Measurements from ENCODE around the gene PTPRS.
"Not testable (repeated sequence)": the region's sequence is repeated elsewhere in the genome, so short reads cannot be mapped to it uniquely, and the experiment has no call there.

PTPRS gene

DNA sequence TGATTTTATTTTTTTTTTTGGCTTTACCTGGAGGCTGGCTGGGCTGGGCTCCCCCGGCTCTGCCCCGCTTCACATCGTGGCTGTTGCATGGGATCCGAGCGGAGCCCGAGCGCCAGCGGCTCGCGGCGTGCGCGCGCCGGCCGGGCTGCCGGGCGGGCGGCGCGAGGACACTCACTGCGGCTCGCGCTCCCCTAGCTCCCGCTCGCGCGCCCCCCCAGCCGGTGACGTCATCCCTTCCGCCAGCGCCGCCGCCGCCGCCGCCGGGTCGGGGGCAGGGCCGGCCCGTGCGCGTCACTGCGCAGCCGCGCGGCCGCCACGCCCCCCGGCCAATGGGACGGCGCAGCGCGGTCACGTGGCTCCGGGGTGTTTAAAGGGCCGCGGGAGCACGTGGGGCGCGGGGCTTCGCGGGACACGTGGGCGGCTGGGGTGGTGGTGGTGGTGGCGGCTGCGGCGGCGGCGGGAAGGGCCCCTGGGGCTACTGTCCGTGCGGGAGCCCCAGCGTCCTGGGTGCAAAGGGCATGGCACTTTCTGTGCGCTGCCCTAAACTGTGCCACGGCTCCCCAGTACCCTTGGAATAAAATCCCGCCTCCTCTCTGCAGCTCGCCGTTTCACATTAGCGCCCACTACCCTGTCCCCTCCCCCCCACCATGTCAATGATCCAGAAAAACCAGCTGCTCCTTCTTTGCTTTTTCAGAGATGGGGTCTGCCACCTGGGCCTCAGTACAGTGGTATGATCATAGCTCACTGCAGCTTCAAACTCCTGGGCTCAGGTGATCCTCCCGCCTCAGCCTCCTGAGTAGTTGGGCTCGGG, at the start of gene PTPRS:
Gene PTPRS, minus strand, starts transcription at position 176 of the 811 bp plus-strand sequence. CDS start 54,672 bp downstream, outside the sequence.
- DNase-seq (ENCODE audit: insufficient read length, low spot score): peak; percentile 77
- no peak for FAIRE-seq

- DNase-seq (ENCODE audit: insufficient read length, low spot score): no peak
- no peak for FAIRE-seq
These were observed 48.7 kb upstream of the PTPRS start for GRCh38 chr19:5389353-5389752.

GRCh38 chr19:5387472-5387871, 46.9 kb upstream of the PTPRS start:
- DNase-seq (ENCODE audit: insufficient read length, low spot score) (no peak), FAIRE-seq (no peak)

GRCh38 chr19:5386841-5387240, 46.2 kb upstream of the PTPRS start:
- no peak for FAIRE-seq
- no peak for DNase-seq (ENCODE audit: insufficient read length, low spot score)

- FAIRE-seq; DNase-seq (ENCODE audit: insufficient read length, low spot score): not testable (repeated sequence)
These were observed 40.6 kb upstream of the PTPRS start for GRCh38 chr19:5381197-5381596.

DNA sequence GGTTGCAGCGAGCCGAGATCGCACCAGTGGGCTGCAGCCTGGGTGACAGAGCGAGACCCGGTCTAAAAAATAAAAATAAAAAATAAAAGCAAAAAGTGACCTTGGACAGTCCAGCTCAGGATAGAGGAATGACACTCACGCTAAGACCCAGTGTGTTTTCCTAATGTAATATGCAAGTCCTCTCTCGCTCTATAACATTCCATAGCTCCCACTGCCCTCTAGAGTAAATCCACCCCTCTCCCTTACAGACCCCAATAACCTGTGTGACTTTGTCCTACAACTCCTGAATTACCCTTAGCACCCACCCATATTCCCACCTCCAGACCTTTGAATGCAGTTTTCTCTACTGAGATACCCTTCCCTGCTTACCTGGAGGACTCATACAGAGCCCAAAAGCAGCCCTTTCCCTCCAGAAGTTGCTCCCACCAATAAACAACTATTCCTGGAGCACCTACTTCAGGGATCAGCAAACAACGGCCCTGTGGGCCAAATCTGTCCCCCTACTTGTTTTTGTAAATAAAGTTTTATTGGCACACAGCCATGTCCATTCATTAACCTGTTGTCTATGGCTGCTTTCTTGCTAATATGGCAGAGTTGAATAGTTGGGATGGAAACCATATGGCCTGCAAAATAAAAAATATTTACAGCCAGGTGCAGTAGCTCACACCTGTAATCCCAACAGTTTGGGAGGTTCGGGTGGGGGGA, 39.8 kb upstream of the PTPRS start:
- DNase-seq (ENCODE audit: insufficient read length, low spot score) (no peak), FAIRE-seq (no peak)

- no peak for FAIRE-seq
These were observed 36.3 kb upstream of the PTPRS start for GRCh38 chr19:5376928-5377327.

GRCh38 chr19:5372572-5373200, 32.1 kb upstream of the PTPRS start:
- DNase-seq (ENCODE audit: insufficient read length, low spot score) (no peak), FAIRE-seq (no peak)

More at GRCh38 chr19:5376928-5377327, 36.3 kb upstream of the PTPRS start:
- no peak for DNase-seq (ENCODE audit: insufficient read length, low spot score)

GRCh38 chr19:5369962-5370367, 29.4 kb upstream of the PTPRS start:
- FAIRE-seq: no peak
- DNase-seq (ENCODE audit: insufficient read length, low spot score): peak; percentile 44

DNA sequence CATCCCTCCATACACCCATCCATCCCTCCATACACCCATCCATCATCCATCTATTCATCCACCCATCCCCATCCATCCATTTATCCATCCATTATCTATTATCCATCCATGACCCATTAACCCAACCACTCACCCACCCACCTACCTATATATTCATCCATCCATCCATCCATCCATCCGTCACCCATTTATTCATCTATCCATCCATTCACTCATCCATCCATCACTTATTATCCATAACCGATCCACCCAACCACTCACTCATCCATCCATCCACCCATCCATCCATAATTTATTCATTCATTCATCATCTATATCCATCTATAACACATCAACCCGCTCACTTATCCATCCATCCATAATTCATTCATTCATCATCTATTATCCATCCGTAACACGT, 28.7 kb upstream of the PTPRS start:
- FAIRE-seq (no peak), DNase-seq (ENCODE audit: insufficient read length, low spot score) (no peak)

- FAIRE-seq: no peak
- DNase-seq (ENCODE audit: insufficient read length, low spot score): no peak
These were observed 27.0 kb upstream of the PTPRS start for GRCh38 chr19:5367530-5368133.

DNA sequence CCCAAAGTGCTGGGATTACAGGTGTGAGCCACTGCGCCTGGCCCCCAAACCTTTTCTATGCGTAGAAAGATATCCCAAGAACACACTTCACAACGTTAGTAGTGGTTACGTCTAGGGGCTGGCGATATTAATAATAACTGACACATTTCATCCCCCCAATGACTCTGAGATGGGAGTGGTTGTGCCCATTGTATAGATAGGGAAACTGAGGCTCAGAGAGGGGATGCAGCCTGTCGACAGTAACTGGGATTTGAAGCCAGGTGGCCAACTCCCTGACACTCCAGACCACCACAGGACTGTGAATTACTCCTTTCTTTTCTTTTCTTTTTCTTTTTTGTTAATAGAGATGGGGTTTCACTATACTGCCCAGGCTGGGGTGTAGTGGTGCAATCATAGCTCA, 25.3 kb upstream of the PTPRS start:
- no peak for FAIRE-seq
- DNase-seq (ENCODE audit: insufficient read length, low spot score): no peak

DNA sequence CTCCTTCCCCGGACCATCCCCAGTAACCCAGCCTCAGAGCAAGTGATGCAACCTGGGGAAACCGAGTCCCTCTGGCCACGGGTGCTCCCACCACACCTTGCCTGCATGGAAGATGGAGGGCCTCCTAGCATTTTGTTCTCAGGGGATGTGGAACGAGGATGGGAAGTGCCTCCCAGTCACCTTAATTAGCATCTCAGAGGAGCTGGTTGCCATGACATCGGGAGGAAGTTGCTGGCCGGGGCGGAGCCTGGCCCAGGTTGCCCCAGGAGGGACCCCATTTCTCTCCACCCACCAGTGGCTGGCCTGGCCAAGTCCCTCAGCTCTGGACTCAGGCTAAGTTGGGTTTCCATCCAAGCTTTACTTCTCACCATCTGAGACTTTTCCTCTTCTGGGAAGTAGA, 24.1 kb upstream of the PTPRS start:
- DNase-seq (ENCODE audit: insufficient read length, low spot score) (no peak), FAIRE-seq (no peak)

DNA sequence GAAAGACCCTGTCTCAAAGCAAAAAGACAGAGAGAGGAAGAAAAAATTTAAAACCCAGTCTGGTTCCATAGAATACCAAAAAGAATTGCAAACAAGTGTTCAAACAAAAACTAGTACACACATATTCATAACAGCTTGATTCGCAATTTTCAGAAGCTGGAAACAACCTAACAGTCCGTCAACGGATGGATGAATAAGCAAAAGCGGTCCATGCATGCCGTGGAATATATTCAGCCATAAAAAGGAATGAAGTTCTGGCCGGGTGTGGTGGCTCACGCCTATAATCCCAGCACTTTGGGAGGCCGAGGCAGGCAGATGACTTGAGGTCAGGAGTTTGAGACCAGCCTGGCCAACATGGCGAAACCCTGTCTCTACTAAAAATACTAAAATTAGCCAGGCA, 21.2 kb upstream of the PTPRS start:
- DNase-seq (ENCODE audit: insufficient read length, low spot score); FAIRE-seq: not testable (repeated sequence)

DNA sequence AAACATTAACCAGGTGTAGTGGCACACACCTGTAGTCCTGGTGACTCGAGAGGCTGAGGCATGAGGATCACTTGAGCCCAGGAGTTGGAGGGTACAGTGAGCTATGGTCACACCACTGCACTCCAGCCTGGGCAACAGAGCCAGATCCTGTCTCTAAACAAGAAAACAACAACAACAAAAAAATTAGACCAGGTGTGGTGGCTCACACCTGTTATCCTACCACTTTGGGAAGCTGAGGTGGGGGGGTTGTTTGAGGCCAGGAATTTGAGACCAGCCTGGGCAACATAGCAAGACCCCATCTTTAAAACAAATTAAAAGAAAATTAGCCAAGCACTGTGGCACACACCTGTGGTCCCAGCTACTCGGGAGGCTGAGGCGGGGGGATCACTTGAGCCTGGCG, 20.8 kb upstream of the PTPRS start:
- FAIRE-seq (no peak), DNase-seq (ENCODE audit: insufficient read length, low spot score) (no peak)

DNA sequence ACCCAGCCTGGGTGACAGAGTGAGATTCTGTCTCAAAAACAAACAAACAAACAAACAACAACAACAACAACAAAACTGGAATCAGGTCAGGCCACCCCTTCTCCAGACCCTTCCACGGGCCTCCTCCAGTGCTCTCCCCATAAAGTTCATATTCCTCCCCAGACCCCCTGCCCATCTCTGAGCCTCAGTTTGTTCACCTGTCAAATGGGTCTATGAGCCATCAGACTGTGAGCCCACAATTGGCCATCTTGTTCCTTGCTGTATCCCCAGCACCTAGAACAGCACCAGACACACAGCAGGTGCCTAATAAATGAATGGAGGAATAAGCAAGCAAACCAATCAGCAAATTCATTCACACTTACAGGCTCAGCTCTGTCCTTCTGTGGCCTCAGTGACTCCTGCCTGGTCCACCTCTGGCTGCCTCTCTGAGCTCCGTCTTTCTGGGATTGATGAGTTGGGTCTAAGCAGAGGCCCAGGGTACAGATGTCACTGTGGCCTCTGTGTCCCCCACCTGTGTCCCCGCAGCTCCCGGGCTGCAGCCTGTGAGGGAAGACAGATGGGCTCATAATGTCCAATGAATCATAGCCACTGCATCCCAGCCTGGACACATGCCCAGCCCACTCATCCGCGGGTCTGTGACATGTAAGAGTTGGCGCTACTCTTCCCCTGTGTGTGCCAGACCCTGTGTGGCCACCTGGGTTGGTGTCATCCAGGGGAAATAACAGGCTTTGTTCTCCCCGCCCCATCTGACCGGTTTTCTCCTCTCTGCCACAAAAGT, 19.6 kb upstream of the PTPRS start:
- DNase-seq (ENCODE audit: insufficient read length, low spot score) (no peak), FAIRE-seq (no peak)

- DNase-seq (ENCODE audit: insufficient read length, low spot score) (no peak), FAIRE-seq (no peak)
These were observed 17.7 kb upstream of the PTPRS start for GRCh38 chr19:5358173-5358800.

GRCh38 chr19:5357584-5357983, 17.0 kb upstream of the PTPRS start:
- FAIRE-seq: no peak

GRCh38 chr19:5356918-5357317, 16.3 kb upstream of the PTPRS start:
- FAIRE-seq (no peak), DNase-seq (ENCODE audit: insufficient read length, low spot score) (no peak)

More at GRCh38 chr19:5357584-5357983, 17.0 kb upstream of the PTPRS start:
- DNase-seq (ENCODE audit: insufficient read length, low spot score): no peak

- no peak for DNase-seq (ENCODE audit: insufficient read length, low spot score)
- FAIRE-seq: no peak
These were observed 15.8 kb upstream of the PTPRS start for GRCh38 chr19:5356428-5356827.
